LoVo (cell line): ENCODE measurements around the gene MYO5B.
"Not testable (repeated sequence)": the region's sequence is repeated elsewhere in the genome, so short reads cannot be mapped to it uniquely, and the experiment has no call there.

Experiments
- DNase-seq: peaks from one replicate; pipeline ENCODE4 v3.0.0-alpha.2; 2016; ENCODE audit warnings: low spot score

MYO5B gene

GRCh38 chr18:49833814-49834213, 361.1 kb downstream of the MYO5B start:
- no peak for DNase-seq

- DNase-seq = no peak
Observed at GRCh38 chr18:49832221-49832647, 362.7 kb downstream of the MYO5B start.

GRCh38 chr18:49827996-49828395, 367.0 kb downstream of the MYO5B start:
- DNase-seq = no peak

- DNase-seq = no peak
Observed at GRCh38 chr18:49819823-49820671, 374.9 kb downstream of the MYO5B start.

- no peak for DNase-seq
Observed at GRCh38 chr18:49819071-49819662, 375.8 kb downstream of the MYO5B start.

GRCh38 chr18:49817947-49818346, 377.0 kb downstream of the MYO5B start:
- DNase-seq = peak; percentile 79

- no peak for DNase-seq
Observed at GRCh38 chr18:49815927-49816326, 379.0 kb downstream of the MYO5B start.

GRCh38 chr18:49814147-49814499, 380.8 kb downstream of the MYO5B start:
- peak; percentile 38 for DNase-seq

- DNase-seq = peak; percentile 93
Observed at GRCh38 chr18:49813319-49814146, 381.4 kb downstream of the MYO5B start, which contains the start of gene ACAA2. TSS of gene ACAA2 (minus strand) at chr18:49813533. CDS start at chr18:49813484, 49 bp downstream.

- DNase-seq = peak; percentile 22
Observed at GRCh38 chr18:49813069-49813318, 382.0 kb downstream of the MYO5B start.

- no peak for DNase-seq
Observed at GRCh38 chr18:49812286-49813068, 382.5 kb downstream of the MYO5B start.

- peak; percentile 26 for DNase-seq
Observed at GRCh38 chr18:49811151-49811938, 383.6 kb downstream of the MYO5B start.

GRCh38 chr18:49808553-49809191, 386.3 kb downstream of the MYO5B start:
- DNase-seq = not testable (repeated sequence)

GRCh38 chr18:49804096-49804495, 390.9 kb downstream of the MYO5B start:
- DNase-seq = no peak

- DNase-seq = no peak
Observed at GRCh38 chr18:49802623-49803022, 392.3 kb downstream of the MYO5B start.

- DNase-seq = not testable (repeated sequence)
Observed at GRCh38 chr18:49800491-49800890, 394.5 kb downstream of the MYO5B start.

- not testable (repeated sequence) for DNase-seq
Observed at GRCh38 chr18:49799806-49800205, 395.1 kb downstream of the MYO5B start.

- DNase-seq = no peak
Observed at GRCh38 chr18:49798001-49798400, 396.9 kb downstream of the MYO5B start.

- no peak for DNase-seq
Observed at GRCh38 chr18:49795612-49796552, 399.1 kb downstream of the MYO5B start.

- no peak for DNase-seq
Observed at GRCh38 chr18:49794743-49795142, 400.2 kb downstream of the MYO5B start.
